MCF 10A (cell line): Measurements from ENCODE around the gene STARD8. TPM values are rescaled to one million over a fixed set of nuclear protein-coding genes. Genes with fewer than 3 reads are reported as not detected.

Experiments
- BruUV-seq: library from RNA; stranded (reverse); fragments of 400-500 nt; replicated peaks from 2 replicates; lab custom pipeline; 2021; lab: Mats Ljungman, UMichigan
- CTCF ChIA-PET: fragments of 300-600 bp; sonication (Branson Sonifier 250); formaldehyde crosslinking; extraction: SDS; loops from one replicate; lab custom pipeline; 2021; ENCODE audit warnings: antibody characterized with exemption, inconsistent platforms; lab: Yijun Ruan, JAX
- POLR2A ChIA-PET: fragments of 300-600, 350-650 bp; sonication (Branson Sonifier 250); formaldehyde crosslinking; extraction: SDS; loops from one replicate; lab custom pipeline; 2020; ENCODE audit warnings: antibody characterized with exemption, inconsistent platforms; lab: Yijun Ruan, JAX
- DNase-seq: peaks from one replicate; pipeline ENCODE4 v3.0.0-alpha.2; 2018; ENCODE audit not compliant: unreplicated experiment
- H3K27ac Mint-ChIP-seq: one replicate; pipeline ENCODE4 v1.8.0; 2022; ENCODE audit warnings: mild to moderate bottlenecking, low read depth, mixed read lengths; ENCODE audit not compliant: unreplicated experiment
- H3K27me3 Mint-ChIP-seq: one replicate; pipeline ENCODE4 v1.8.0; 2022; ENCODE audit warnings: mixed read lengths; ENCODE audit not compliant: insufficient read depth, unreplicated experiment
- H3K36me3 Mint-ChIP-seq: one replicate; pipeline ENCODE4 v1.8.0; 2022; ENCODE audit warnings: mild to moderate bottlenecking, moderate library complexity, mixed read lengths; ENCODE audit not compliant: insufficient read depth, unreplicated experiment
- H3K4me1 Mint-ChIP-seq: one replicate; pipeline ENCODE4 v1.8.0; 2022; ENCODE audit warnings: mixed read lengths; ENCODE audit not compliant: insufficient read depth, unreplicated experiment
- H3K4me3 Mint-ChIP-seq: one replicate; pipeline ENCODE4 v1.8.0; 2022; ENCODE audit warnings: mild to moderate bottlenecking, moderate library complexity, mixed read lengths; ENCODE audit not compliant: unreplicated experiment
- H3K9me3 Mint-ChIP-seq: one replicate; pipeline ENCODE4 v1.8.0; 2022; ENCODE audit warnings: mixed read lengths; ENCODE audit not compliant: unreplicated experiment
- CTCF ChIP-seq: fragments of 200-600 bp; IDR thresholded peaks from one replicate; pipeline ENCODE4 v1.8.0; 2022; ENCODE audit warnings: antibody characterized with exemption, mild to moderate bottlenecking; ENCODE audit not compliant: unreplicated experiment
- intact Hi-C: fragments of 100-400 bp; cut with micrococcal nuclease; formaldehyde crosslinking; loops from 2 replicates; pipeline ENCODE4 v1.14.1; 2022
- total RNA-seq: library from RNA; stranded (reverse); gene quantifications from 2 replicates; pipeline ENCODE4 v1.2.3, GENCODE V29; 2022

STARD8 gene
- total RNA-seq, 1 experiment from 2014 or later, result 1.0 TPM

GRCh38 chrX:68725756-68726365 is 78.4 kb downstream of the STARD8 start:
- CTCF ChIA-PET, result interaction anchor here (0.7 to 0.8 kb wide), 2 partner anchors 8 to 152 kb away, joined by 3 to 4 read pairs; no protein-coding TSS in a partner anchor
- Mint-ChIP-seq H3K4me3 (no peak overlapping the region), H3K9me3 (no peaks in the 10 kb centered on the region), H3K4me1 (no peaks in the 10 kb centered on the region), H3K27ac (no peak overlapping the region), H3K36me3 (no peaks in the 10 kb centered on the region), H3K27me3 (peaks cover 76% of the 10 kb centered on the region)
- POLR2A ChIA-PET, result no interaction called here
- intact Hi-C loops, result no loop called here
- TF ChIP-seq CTCF, result no peak
- BruUV-seq, result no TSS peak
- no peak for DNase-seq

DNA sequence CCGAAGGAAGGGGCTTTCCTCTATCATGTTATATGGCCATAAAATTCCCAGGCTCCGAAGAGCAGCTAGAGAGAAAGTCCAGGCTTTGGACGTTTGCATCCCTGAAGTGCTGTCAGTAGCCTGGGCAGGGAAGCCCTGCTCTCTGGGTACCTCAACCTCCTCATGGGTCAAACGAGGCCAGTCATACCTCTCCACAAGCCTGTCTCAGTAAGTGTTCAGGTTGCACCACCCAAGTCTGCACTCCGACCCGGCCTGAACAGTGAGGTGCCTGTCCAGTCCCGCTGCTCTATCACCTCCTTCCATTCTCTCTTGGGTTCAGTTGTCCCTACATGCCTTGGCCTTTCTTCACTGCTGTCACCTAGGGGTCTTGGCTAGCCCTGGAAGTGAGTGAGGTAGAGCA is 78.9 kb downstream of the STARD8 start:
- no peak for TF ChIP-seq CTCF
- BruUV-seq, result no TSS peak
- ChIA-PET POLR2A (no interaction called here), CTCF (interaction anchor here (0.6 to 0.8 kb wide), 2 partner anchors 7 to 8 kb away, joined by 3 read pairs; no protein-coding TSS in a partner anchor)
- Mint-ChIP-seq H3K4me1 (no peaks in the 10 kb centered on the region), H3K4me3 (no peak overlapping the region), H3K27ac (no peak overlapping the region), H3K27me3 (peaks cover 76% of the 10 kb centered on the region), H3K36me3 (no peaks in the 10 kb centered on the region), H3K9me3 (no peaks in the 10 kb centered on the region)
- no peak for DNase-seq
- intact Hi-C loops, result no loop called here

- POLR2A ChIA-PET, result no interaction called here
- H3K9me3 Mint-ChIP-seq, result no peaks in the 10 kb centered on the region
- no peak for TF ChIP-seq CTCF
These were observed 80.2 kb downstream of the STARD8 start for GRCh38 chrX:68727696-68728095.

DNA sequence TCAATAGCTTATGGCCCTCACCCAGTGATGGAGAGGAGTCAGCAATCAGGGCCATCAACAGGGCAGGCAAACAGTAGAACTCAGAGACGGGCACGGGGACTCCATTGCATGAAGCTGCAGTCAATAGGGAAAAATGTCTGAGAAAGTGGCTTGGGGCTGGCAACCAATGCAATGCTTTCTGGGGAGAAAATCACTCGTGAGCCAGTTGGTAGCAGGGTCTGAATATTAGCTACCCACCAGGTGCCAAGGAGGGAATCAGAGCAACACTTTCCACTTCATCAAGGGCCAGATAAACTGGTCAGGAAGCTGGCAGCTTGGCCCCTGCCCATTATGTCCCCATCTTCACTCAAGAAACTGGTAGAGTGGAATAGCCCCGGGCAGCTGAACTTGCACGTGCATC is 80.7 kb downstream of the STARD8 start:
- Mint-ChIP-seq H3K27ac (no peak overlapping the region), H3K4me3 (no peak overlapping the region), H3K4me1 (no peaks in the 10 kb centered on the region), H3K36me3 (no peaks in the 10 kb centered on the region), H3K9me3 (no peaks in the 10 kb centered on the region), H3K27me3 (peaks cover 78% of the 10 kb centered on the region)
- BruUV-seq, result no TSS peak
- POLR2A ChIA-PET, result no interaction called here
- intact Hi-C loops, result no loop called here
- no peak for DNase-seq
- TF ChIP-seq CTCF, result no peak
- CTCF ChIA-PET, result interaction anchor here (0.6 to 2.6 kb wide), 4 partner anchors 8 to 506 kb away, joined by 3 to 8 read pairs (median 3); no protein-coding TSS in a partner anchor

More at GRCh38 chrX:68727696-68728095, 80.2 kb downstream of the STARD8 start:
- intact Hi-C loops, result no loop called here
- Mint-ChIP-seq H3K27ac (no peak overlapping the region), H3K4me3 (no peak overlapping the region), H3K4me1 (no peaks in the 10 kb centered on the region), H3K27me3 (peaks cover 78% of the 10 kb centered on the region), H3K36me3 (no peaks in the 10 kb centered on the region)
- no peak for DNase-seq
- CTCF ChIA-PET, result interaction anchor here (0.6 to 2.6 kb wide), 4 partner anchors 7 to 506 kb away, joined by 3 to 8 read pairs (median 3); no protein-coding TSS in a partner anchor
- BruUV-seq, result no TSS peak
